Mesendoderm (in vitro differentiated cells): ENCODE results near the gene APOC4.
"Not testable (repeated sequence)": the region's sequence is repeated elsewhere in the genome, so short reads cannot be mapped to it uniquely, and the experiment has no call there.

Experiments
- DNase-seq: peaks from one replicate; pipeline ENCODE4 v3.0.0; 2013
- H2AK5ac ChIP-seq: 2 replicates; pipeline ENCODE4 v1.6.1; 2013; ENCODE audit warnings: low read length, inconsistent platforms
- H2BK120ac ChIP-seq: 2 replicates; pipeline ENCODE4 v1.6.1; 2013; ENCODE audit warnings: low read depth, mild to moderate bottlenecking, low read length, moderate library complexity, mixed read lengths
- H2BK15ac ChIP-seq: replicated peaks from 2 replicates; pipeline ENCODE4 v1.6.1; 2013; ENCODE audit warnings: low read depth, mild to moderate bottlenecking, moderate library complexity
- H2BK5ac ChIP-seq: 2 replicates; pipeline ENCODE4 v1.6.1; 2013; ENCODE audit warnings: low read length, inconsistent platforms
- H3K18ac ChIP-seq: 2 replicates; pipeline ENCODE4 v1.6.1; 2013; ENCODE audit warnings: mild to moderate bottlenecking, low read length, mixed read lengths
- H3K23ac ChIP-seq: one replicate; pipeline ENCODE4 v1.6.1; 2013; ENCODE audit warnings: low read length
- H3K27ac ChIP-seq: 2 replicates; pipeline ENCODE4 v1.5.1; 2013; ENCODE audit warnings: low read depth, mild to moderate bottlenecking, inconsistent platforms, low read length, moderate library complexity
- H3K27me3 ChIP-seq: 2 replicates; pipeline ENCODE4 v1.6.1; 2013; ENCODE audit warnings: low read length, control low read depth, mild to moderate bottlenecking, inconsistent platforms; ENCODE audit not compliant: insufficient read depth, poor library complexity
- H3K36me3 ChIP-seq: 2 replicates; pipeline ENCODE4 v1.6.1; 2013; ENCODE audit warnings: low read length, inconsistent platforms; ENCODE audit not compliant: control insufficient read depth, insufficient read depth
- H3K4ac ChIP-seq: one replicate; pipeline ENCODE4 v1.6.1; 2013; ENCODE audit warnings: low read depth, mild to moderate bottlenecking, low read length, moderate library complexity
- H3K4me1 ChIP-seq: 2 replicates; pipeline ENCODE4 v1.6.1; 2013; ENCODE audit warnings: low read depth, low read length, inconsistent platforms; ENCODE audit not compliant: control insufficient read depth
- H3K4me2 ChIP-seq: 2 replicates; pipeline ENCODE4 v1.6.1; 2013; ENCODE audit warnings: low read length
- H3K4me3 ChIP-seq: 2 replicates; pipeline ENCODE4 v1.5.1; 2013; ENCODE audit warnings: mild to moderate bottlenecking, low read length
- H3K56ac ChIP-seq: one replicate; pipeline ENCODE4 v1.6.1; 2013; ENCODE audit warnings: low read length
- H3K79me1 ChIP-seq: 2 replicates; pipeline ENCODE4 v1.6.1; 2013; ENCODE audit warnings: low read length, inconsistent platforms
- H3K79me2 ChIP-seq: 2 replicates; pipeline ENCODE4 v1.6.1; 2013; ENCODE audit warnings: mild to moderate bottlenecking, low read length; ENCODE audit not compliant: control insufficient read depth, insufficient read depth
- H3K9ac ChIP-seq: 2 replicates; pipeline ENCODE4 v1.6.1; 2013; ENCODE audit warnings: low read length, inconsistent platforms
- H4K5ac ChIP-seq: one replicate; pipeline ENCODE4 v1.6.1; 2013; ENCODE audit warnings: low read length
- H4K8ac ChIP-seq: one replicate; pipeline ENCODE4 v1.6.1; 2013; ENCODE audit warnings: low read depth, mild to moderate bottlenecking, control low read depth, low read length, moderate library complexity
- WGBS: extraction: QIAGEN DNeasy Blood & Tissue Kit; methylation state at CpG from one replicate; pipeline ENCODE4 v1.1.7; 2013; ENCODE audit warnings: low lambda C conversion rate, missing lambda C conversion rate; ENCODE audit not compliant: insufficient coverage; ENCODE audit errors: extremely low coverage; 5-methylcytosine and 5-hydroxymethylcytosine counted together

APOC4 gene

DNA sequence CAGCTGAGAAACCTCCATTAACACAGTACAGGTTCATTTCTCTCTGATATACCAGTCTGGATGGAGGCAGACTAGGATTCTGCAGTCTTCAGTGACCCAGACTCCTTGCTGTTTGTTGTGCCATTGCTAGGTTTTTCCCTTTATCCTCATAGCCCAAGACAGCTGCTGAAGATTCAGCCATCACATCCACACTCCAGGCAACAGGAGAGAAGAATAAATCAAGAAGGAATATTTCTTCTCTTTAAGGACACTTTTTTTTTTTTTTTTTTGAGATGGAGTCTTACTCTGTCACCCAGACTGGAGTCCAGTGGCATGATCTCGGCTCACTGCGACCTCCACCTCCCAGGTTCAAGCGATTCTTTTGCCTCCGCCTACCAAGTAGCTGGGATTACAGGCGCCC is 27.4 kb downstream of the APOC4 start:
- Histone ChIP-seq H3K56ac (no peak overlapping the region), H3K18ac (no peak overlapping the region), H3K36me3 (no peaks in the 10 kb centered on the region), H3K4me3 (no peak overlapping the region), H3K4ac (no peak overlapping the region), H3K4me2 (no peak overlapping the region), H3K27me3 (no peaks in the 10 kb centered on the region), H2BK5ac (no peak overlapping the region), H3K4me1 (no peaks in the 10 kb centered on the region), H2BK120ac (no peak overlapping the region), H3K79me1 (no peaks in the 10 kb centered on the region), H4K5ac (no peak overlapping the region), H3K79me2 (no peaks in the 10 kb centered on the region), H2BK15ac (no peak overlapping the region), H3K23ac (no peak overlapping the region), H2AK5ac (no peak overlapping the region), H3K27ac (no peak overlapping the region), H3K9ac (no peak overlapping the region), H4K8ac (no peak overlapping the region)
- no CpG with 5 or more reads among the region's 5 CpGs for WGBS
- DNase-seq: no peak

DNA sequence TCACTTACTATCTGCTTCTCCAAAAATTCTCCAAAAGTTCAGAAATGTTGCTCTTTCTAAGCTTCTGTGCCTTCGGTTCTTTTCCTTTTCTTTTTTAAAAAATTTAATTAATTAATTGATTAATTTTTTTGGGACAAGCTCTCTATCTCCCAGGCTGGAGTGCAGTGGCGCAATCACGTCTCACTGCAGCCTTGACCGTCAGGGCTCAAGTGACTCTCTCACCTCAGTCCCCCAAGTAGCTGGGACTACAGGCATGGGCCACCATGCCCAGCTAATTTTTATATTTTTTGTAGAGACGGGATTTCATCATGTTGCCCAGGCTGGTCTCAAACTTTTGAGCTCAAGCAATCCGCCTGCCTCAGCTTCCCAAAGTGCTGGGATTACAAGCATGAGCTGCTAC is 29.4 kb downstream of the APOC4 start:
- not testable (repeated sequence) for H3K4ac ChIP-seq, H3K23ac ChIP-seq, H2BK120ac ChIP-seq, H3K4me2 ChIP-seq, H3K79me2 ChIP-seq, H3K36me3 ChIP-seq, H4K5ac ChIP-seq, DNase-seq, H3K27me3 ChIP-seq, H3K4me3 ChIP-seq, H2BK5ac ChIP-seq, H2BK15ac ChIP-seq, H3K79me1 ChIP-seq, H2AK5ac ChIP-seq, H3K9ac ChIP-seq, H3K4me1 ChIP-seq, H3K18ac ChIP-seq, H3K27ac ChIP-seq, H4K8ac ChIP-seq, H3K56ac ChIP-seq
- no CpG with 5 or more reads among the region's 6 CpGs for WGBS

DNA sequence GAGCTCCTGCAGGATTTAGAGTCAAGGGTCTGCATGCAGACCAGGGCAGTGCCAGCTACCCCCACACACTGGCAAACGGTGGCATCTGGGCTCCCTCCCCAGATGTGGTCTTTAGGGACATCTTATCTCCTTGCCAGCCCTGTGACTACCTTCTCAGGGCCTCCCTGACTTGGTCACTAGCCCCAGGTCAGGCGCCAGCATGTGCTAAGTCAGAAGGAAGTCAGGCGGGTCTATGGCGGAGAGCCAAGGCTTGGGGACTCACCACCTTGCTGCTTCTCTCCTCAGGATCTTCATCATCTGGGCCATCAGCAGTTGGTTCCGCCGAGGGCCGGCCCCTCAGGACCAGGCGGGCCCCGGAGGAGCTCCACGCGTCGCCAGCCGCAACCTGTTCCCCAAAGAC is 30.8 kb downstream of the APOC4 start:
- Histone ChIP-seq H3K27ac (no peak overlapping the region), H3K4me1 (no peaks in the 10 kb centered on the region), H3K9ac (no peak overlapping the region), H3K27me3 (no peaks in the 10 kb centered on the region), H2BK5ac (no peak overlapping the region), H3K79me2 (no peaks in the 10 kb centered on the region), H2BK15ac (no peak overlapping the region), H3K4me3 (no peak overlapping the region), H3K4ac (no peak overlapping the region), H3K56ac (no peak overlapping the region), H3K4me2 (no peak overlapping the region), H2AK5ac (no peak overlapping the region), H4K5ac (no peak overlapping the region), H3K79me1 (no peaks in the 10 kb centered on the region), H3K23ac (no peak overlapping the region), H3K18ac (no peak overlapping the region), H3K36me3 (peaks cover 6% of the 10 kb centered on the region), H2BK120ac (no peak overlapping the region), H4K8ac (no peak overlapping the region)
- no CpG with 5 or more reads among the region's 13 CpGs for WGBS
- no peak for DNase-seq

DNA sequence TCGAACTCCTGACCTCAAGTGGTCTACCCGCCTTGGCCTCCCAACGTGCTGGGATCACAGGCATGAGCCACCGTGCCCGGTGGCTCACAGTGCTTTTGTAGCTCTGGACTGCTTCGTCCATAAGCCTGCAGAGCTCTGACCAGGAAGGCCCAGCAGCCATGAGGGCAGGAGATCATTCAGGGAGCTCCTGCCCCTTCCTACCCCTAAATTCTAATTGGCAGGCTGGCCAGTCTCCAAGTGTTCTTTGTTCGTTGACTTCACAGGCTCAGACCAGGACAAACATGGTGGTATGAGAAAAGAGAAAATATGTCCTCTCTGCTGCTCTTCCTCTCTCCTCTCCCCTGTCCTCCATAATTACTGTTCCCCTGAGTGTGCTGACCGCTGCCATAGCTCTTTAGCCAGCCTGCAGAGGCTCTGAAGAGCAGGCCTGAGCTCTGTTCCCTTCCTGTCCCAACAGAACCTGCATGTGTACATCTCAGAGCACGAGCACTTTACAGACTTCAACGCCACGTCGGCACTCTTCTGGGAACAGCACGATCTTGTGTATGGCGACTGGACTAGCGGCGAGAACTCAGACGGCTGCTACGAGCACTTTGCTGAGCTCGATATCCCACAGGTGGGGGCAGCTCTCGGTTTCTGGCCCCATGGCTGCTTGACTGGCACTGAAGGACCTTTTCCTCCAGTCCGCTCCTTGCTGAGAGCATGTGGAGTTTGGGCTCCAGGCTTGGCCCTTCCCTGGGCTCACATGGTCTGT is 32.1 kb downstream of the APOC4 start:
- Histone ChIP-seq H2AK5ac (no peak overlapping the region), H3K27ac (no peak overlapping the region), H3K18ac (no peak overlapping the region), H3K36me3 (peaks cover 6% of the 10 kb centered on the region), H3K4me2 (no peak overlapping the region), H3K79me2 (no peaks in the 10 kb centered on the region), H2BK5ac (no peak overlapping the region), H4K5ac (no peak overlapping the region), H3K4ac (no peak overlapping the region), H3K23ac (no peak overlapping the region), H3K4me1 (no peaks in the 10 kb centered on the region), H3K27me3 (no peaks in the 10 kb centered on the region), H3K4me3 (no peak overlapping the region), H3K79me1 (no peaks in the 10 kb centered on the region), H3K56ac (no peak overlapping the region), H2BK15ac (no peak overlapping the region), H4K8ac (no peak overlapping the region), H3K9ac (no peak overlapping the region), H2BK120ac (no peak overlapping the region)
- DNase-seq: no peak
- no CpG with 5 or more reads among the region's 21 CpGs for WGBS

DNA sequence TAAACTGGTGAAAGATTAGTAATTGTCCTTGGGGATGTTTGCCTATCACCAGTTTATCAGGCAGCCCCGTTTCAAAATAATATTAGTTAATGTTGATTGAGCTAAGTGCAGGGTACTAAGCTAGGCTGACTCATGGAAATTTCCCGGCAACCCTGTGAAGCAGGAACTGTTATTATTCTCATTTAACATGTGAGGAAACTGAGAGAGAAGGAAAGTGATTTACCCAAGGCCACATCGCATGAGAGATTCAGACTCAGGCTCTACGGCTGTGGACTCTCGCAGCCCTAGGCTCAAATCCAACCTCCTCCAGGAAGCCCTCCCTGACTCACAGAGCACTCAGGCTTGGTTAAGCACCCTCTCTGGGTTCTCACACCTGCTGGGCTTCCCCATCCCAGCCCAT is 32.8 kb downstream of the APOC4 start:
- no CpG with 5 or more reads among the region's 5 CpGs for WGBS
- Histone ChIP-seq H2AK5ac (no peak overlapping the region), H3K27me3 (no peaks in the 10 kb centered on the region), H3K27ac (no peak overlapping the region), H4K8ac (no peak overlapping the region), H3K18ac (no peak overlapping the region), H3K23ac (no peak overlapping the region), H3K4me2 (no peak overlapping the region), H3K4ac (no peak overlapping the region), H3K4me1 (no peaks in the 10 kb centered on the region), H3K36me3 (peaks cover 10% of the 10 kb centered on the region), H3K79me2 (no peaks in the 10 kb centered on the region), H2BK15ac (no peak overlapping the region), H3K56ac (no peak overlapping the region), H4K5ac (no peak overlapping the region), H2BK5ac (no peak overlapping the region), H3K4me3 (no peak overlapping the region), H3K79me1 (no peaks in the 10 kb centered on the region), H2BK120ac (no peak overlapping the region), H3K9ac (no peak overlapping the region)
- DNase-seq: no peak

GRCh38 chr19:44975444-44975843 is 33.4 kb downstream of the APOC4 start:
- no CpG with 5 or more reads among the region's 4 CpGs for WGBS
- H3K27me3 ChIP-seq: no peaks in the 10 kb centered on the region
- H2AK5ac ChIP-seq: no peak overlapping the region
- no peak overlapping the region for H2BK15ac ChIP-seq
- H3K4ac ChIP-seq: no peak overlapping the region
- no peak for DNase-seq
- H3K23ac ChIP-seq: no peak overlapping the region
- H3K79me2 ChIP-seq: no peaks in the 10 kb centered on the region
- H3K4me2 ChIP-seq: no peak overlapping the region
- H3K56ac ChIP-seq: no peak overlapping the region
- no peak overlapping the region for H3K4me3 ChIP-seq
- H3K27ac ChIP-seq: no peak overlapping the region
- no peak overlapping the region for H4K8ac ChIP-seq
- no peak overlapping the region for H3K18ac ChIP-seq
- no peak overlapping the region for H3K9ac ChIP-seq
- no peak overlapping the region for H2BK120ac ChIP-seq
- no peak overlapping the region for H2BK5ac ChIP-seq
- H3K79me1 ChIP-seq: no peaks in the 10 kb centered on the region
- H3K36me3 ChIP-seq: peaks cover 11% of the 10 kb centered on the region
- no peak overlapping the region for H4K5ac ChIP-seq
- no peaks in the 10 kb centered on the region for H3K4me1 ChIP-seq
